Activated naive CD4-positive, alpha-beta T cell treated with anti-CD3 and anti-CD28 coated beads for 36 hours (primary cell): ENCODE results near the gene ZEB2. TPM values are rescaled to one million over a fixed set of nuclear protein-coding genes. Genes with fewer than 3 reads are reported as not detected.

Experiments
- CTCF ChIA-PET: fragments of 350-600 bp; sonication (Branson Sonifier 250); formaldehyde crosslinking; loops from one replicate; lab custom pipeline; 2021; ENCODE audit warnings: antibody characterized with exemption; lab: Charles Lee
- DNase-seq: peaks from one replicate; pipeline ENCODE4 v3.0.0-alpha.2; 2020
- H3K27ac Mint-ChIP-seq: one replicate; pipeline ENCODE4 v1.8.0; 2021; ENCODE audit warnings: mild to moderate bottlenecking, mixed read lengths
- H3K27me3 Mint-ChIP-seq: one replicate; pipeline ENCODE4 v1.8.0; 2021; ENCODE audit warnings: low read depth, mixed read lengths
- H3K36me3 Mint-ChIP-seq: one replicate; pipeline ENCODE4 v1.8.0; 2021; ENCODE audit warnings: low read depth, mixed read lengths
- H3K4me1 Mint-ChIP-seq: one replicate; pipeline ENCODE4 v1.8.0; 2021; ENCODE audit warnings: low read depth, mixed read lengths
- H3K4me3 Mint-ChIP-seq: one replicate; pipeline ENCODE4 v1.8.0; 2021; ENCODE audit warnings: mild to moderate bottlenecking, moderate library complexity, mixed read lengths
- H3K9me3 Mint-ChIP-seq: one replicate; pipeline ENCODE4 v1.8.0; 2021; ENCODE audit warnings: mixed read lengths
- intact Hi-C: fragments of 100-400 bp; cut with micrococcal nuclease; formaldehyde crosslinking; loops from one replicate; pipeline ENCODE4 v1.15.1; 2023
- total RNA-seq, 2 experiments: library from RNA; stranded (reverse); gene quantifications; one replicate each; pipeline ENCODE4 v1.2.3, GENCODE V29; 2021

Gene ZEB2
- total RNA-seq, 2 experiments from 2014 or later = 4.3 to 4.9 TPM

- Mint-ChIP-seq H3K4me1 (no peaks in the 10 kb centered on the region), H3K27ac (no peak overlapping the region), H3K36me3 (peaks cover 1% of the 10 kb centered on the region), H3K4me3 (no peak overlapping the region), H3K9me3 (no peaks in the 10 kb centered on the region), H3K27me3 (no peaks in the 10 kb centered on the region)
- intact Hi-C loops = no loop called here
- CTCF ChIA-PET = no interaction called here
- no peak for DNase-seq
Observed at GRCh38 chr2:144390424-144391020, 129.4 kb downstream of the ZEB2 start.

- no peak overlapping the region for H3K4me3 Mint-ChIP-seq
- no peaks in the 10 kb centered on the region for H3K4me1 Mint-ChIP-seq
- peaks cover 1% of the 10 kb centered on the region for H3K36me3 Mint-ChIP-seq
- no peaks in the 10 kb centered on the region for H3K27me3 Mint-ChIP-seq
- no peak overlapping the region for H3K27ac Mint-ChIP-seq
- intact Hi-C loops = no loop called here
- H3K9me3 Mint-ChIP-seq = no peaks in the 10 kb centered on the region
- DNase-seq = no peak
- CTCF ChIA-PET = no interaction called here
Observed at GRCh38 chr2:144389930-144390311, 130.0 kb downstream of the ZEB2 start.

- intact Hi-C loops = no loop called here
- peaks cover 1% of the 10 kb centered on the region for H3K36me3 Mint-ChIP-seq
- no peaks in the 10 kb centered on the region for H3K27me3 Mint-ChIP-seq
- H3K27ac Mint-ChIP-seq = no peak overlapping the region
- H3K9me3 Mint-ChIP-seq = no peaks in the 10 kb centered on the region
- H3K4me3 Mint-ChIP-seq = no peak overlapping the region
- no peak for DNase-seq
- no peaks in the 10 kb centered on the region for H3K4me1 Mint-ChIP-seq
- CTCF ChIA-PET = no interaction called here
Observed at GRCh38 chr2:144389151-144389929, 130.6 kb downstream of the ZEB2 start.

GRCh38 chr2:144385381-144385780 lies 134.5 kb downstream of the ZEB2 start:
- Mint-ChIP-seq H3K27me3 (peaks cover 3% of the 10 kb centered on the region), H3K27ac (no peak overlapping the region), H3K4me3 (no peak overlapping the region), H3K4me1 (peaks cover 19% of the 10 kb centered on the region), H3K36me3 (peaks cover 1% of the 10 kb centered on the region), H3K9me3 (no peaks in the 10 kb centered on the region)
- no peak for DNase-seq
- intact Hi-C loops = no loop called here
- CTCF ChIA-PET = no interaction called here

GRCh38 chr2:144383571-144384100 lies 136.3 kb downstream of the ZEB2 start:
- intact Hi-C loops = loop anchor here (1.0 to 2.0 kb wide), 4 partner anchors 25 to 59 kb away; no protein-coding TSS in a partner anchor
- no peaks in the 10 kb centered on the region for H3K36me3 Mint-ChIP-seq
- no peak for DNase-seq
- peaks cover 25% of the 10 kb centered on the region for H3K4me1 Mint-ChIP-seq
- CTCF ChIA-PET = no interaction called here
- peaks cover 9% of the 10 kb centered on the region for H3K27me3 Mint-ChIP-seq
- no peak overlapping the region for H3K4me3 Mint-ChIP-seq
- H3K27ac Mint-ChIP-seq = no peak overlapping the region
- H3K9me3 Mint-ChIP-seq = no peaks in the 10 kb centered on the region

GRCh38 chr2:144382849-144383248 lies 137.1 kb downstream of the ZEB2 start:
- H3K4me1 Mint-ChIP-seq = peaks cover 26% of the 10 kb centered on the region
- no peaks in the 10 kb centered on the region for H3K9me3 Mint-ChIP-seq
- no peak overlapping the region for H3K27ac Mint-ChIP-seq
- H3K4me3 Mint-ChIP-seq = no peak overlapping the region
- peak; percentile 29 for DNase-seq
- no peaks in the 10 kb centered on the region for H3K36me3 Mint-ChIP-seq
- CTCF ChIA-PET = no interaction called here
- intact Hi-C loops = loop anchor here (1.0 to 2.0 kb wide), 4 partner anchors 25 to 58 kb away; no protein-coding TSS in a partner anchor
- peaks cover 9% of the 10 kb centered on the region for H3K27me3 Mint-ChIP-seq

GRCh38 chr2:144381716-144382115 lies 138.2 kb downstream of the ZEB2 start:
- Mint-ChIP-seq H3K36me3 (no peaks in the 10 kb centered on the region), H3K4me1 (peaks cover 30% of the 10 kb centered on the region), H3K4me3 (no peak overlapping the region), H3K27ac (no peak overlapping the region), H3K27me3 (peaks cover 9% of the 10 kb centered on the region), H3K9me3 (no peaks in the 10 kb centered on the region)
- DNase-seq = no peak
- intact Hi-C loops = loop anchor here (2.0 kb wide), 2 partner anchors 33 to 57 kb away; no protein-coding TSS in a partner anchor
- CTCF ChIA-PET = no interaction called here

- H3K36me3 Mint-ChIP-seq = no peaks in the 10 kb centered on the region
- intact Hi-C loops = no loop called here
- no peak overlapping the region for H3K4me3 Mint-ChIP-seq
- no peaks in the 10 kb centered on the region for H3K9me3 Mint-ChIP-seq
- no peak overlapping the region for H3K27ac Mint-ChIP-seq
- peaks cover 12% of the 10 kb centered on the region for H3K27me3 Mint-ChIP-seq
- peaks cover 30% of the 10 kb centered on the region for H3K4me1 Mint-ChIP-seq
- CTCF ChIA-PET = no interaction called here
- no peak for DNase-seq
Observed at GRCh38 chr2:144379851-144380311, 140.0 kb downstream of the ZEB2 start.

- Mint-ChIP-seq H3K9me3 (no peaks in the 10 kb centered on the region), H3K36me3 (no peaks in the 10 kb centered on the region), H3K4me1 (peaks cover 27% of the 10 kb centered on the region), H3K4me3 (no peak overlapping the region), H3K27me3 (peaks cover 15% of the 10 kb centered on the region), H3K27ac (no peak overlapping the region)
- intact Hi-C loops = no loop called here
- DNase-seq = no peak
- CTCF ChIA-PET = no interaction called here
Observed at GRCh38 chr2:144378551-144378950, 141.4 kb downstream of the ZEB2 start.

- Mint-ChIP-seq H3K4me1 (peaks cover 24% of the 10 kb centered on the region), H3K27ac (no peak overlapping the region), H3K27me3 (peaks cover 15% of the 10 kb centered on the region), H3K36me3 (no peaks in the 10 kb centered on the region), H3K4me3 (no peak overlapping the region), H3K9me3 (no peaks in the 10 kb centered on the region)
- CTCF ChIA-PET = no interaction called here
- intact Hi-C loops = no loop called here
- DNase-seq = no peak
Observed at GRCh38 chr2:144377914-144378313, 142.0 kb downstream of the ZEB2 start.

- no peaks in the 10 kb centered on the region for H3K9me3 Mint-ChIP-seq
- peaks cover 21% of the 10 kb centered on the region for H3K27me3 Mint-ChIP-seq
- H3K4me3 Mint-ChIP-seq = no peak overlapping the region
- CTCF ChIA-PET = no interaction called here
- H3K36me3 Mint-ChIP-seq = no peaks in the 10 kb centered on the region
- DNase-seq = no peak
- intact Hi-C loops = no loop called here
- H3K4me1 Mint-ChIP-seq = peaks cover 16% of the 10 kb centered on the region
- no peak overlapping the region for H3K27ac Mint-ChIP-seq
Observed at GRCh38 chr2:144376926-144377325, 143.0 kb downstream of the ZEB2 start.

- no peaks in the 10 kb centered on the region for H3K36me3 Mint-ChIP-seq
- no peaks in the 10 kb centered on the region for H3K9me3 Mint-ChIP-seq
- intact Hi-C loops = no loop called here
- DNase-seq = no peak
- peaks cover 21% of the 10 kb centered on the region for H3K27me3 Mint-ChIP-seq
- H3K27ac Mint-ChIP-seq = no peak overlapping the region
- CTCF ChIA-PET = no interaction called here
- H3K4me1 Mint-ChIP-seq = peaks cover 13% of the 10 kb centered on the region
- no peak overlapping the region for H3K4me3 Mint-ChIP-seq
Observed at GRCh38 chr2:144376460-144376859, 143.5 kb downstream of the ZEB2 start.
